ENCODE measurements around the gene THTPA. TPM values are rescaled to one million over a fixed set of nuclear protein-coding genes. Genes with fewer than 3 reads are reported as not detected.

The THTPA gene
- total RNA-seq, 3 donors from 2014 or later (not counting 1 experiment from before 2014, with no cell fraction given): 16.5 to 19.3 (median 19.1) TPM

GRCh38 chr14:23577004-23577681 is 21.1 kb downstream of the THTPA start:
- TF ChIP-seq CTCF (IDR thresholded peaks at IDR 0.05): no peak
- ATAC-seq (peak in 2 of 3 donors; percentile 41 to 43), DNase-seq (peak in 1 of 2 donors; percentile 28)
- Mint-ChIP-seq H3K27ac (no peak overlapping the region), H3K4me3 (peak overlapping the region; percentile 60), H3K4me1 (peaks cover 5 to 22% of the 10 kb centered on the region in 2 donors), H3K36me3 (no peaks in the 10 kb centered on the region), H3K9me3 (no peaks in the 10 kb centered on the region), H3K27me3 (ENCODE audit: low read depth in 2 of 2) (peaks cover 32 to 49% of the 10 kb centered on the region in 2 donors)
- Histone ChIP-seq H3K36me3 (ENCODE audit: control insufficient read depth, insufficient read depth, low read length) (no peaks in the 10 kb centered on the region), H3K9me3 (ENCODE audit: control insufficient read depth, insufficient read depth, low read length) (no peaks in the 10 kb centered on the region), H3K27me3 (ENCODE audit: control insufficient read depth, insufficient read depth, low read length) (peaks cover 21% of the 10 kb centered on the region), H3K4me1 (ENCODE audit: control insufficient read depth, insufficient read depth, low read length) (peaks cover 16% of the 10 kb centered on the region), H3K4me3 (ENCODE audit: low read length) (no peak overlapping the region), H3K27ac (ENCODE audit: low read length) (no peak overlapping the region)
- intact Hi-C loops (cut with micrococcal nuclease): no loop called here
- WGBS (ENCODE audit: insufficient coverage): 6% methylated on average over 66 of the region's 67 CpGs

GRCh38 chr14:23577710-23578392 is 21.8 kb downstream of the THTPA start:
- no peaks in the 10 kb centered on the region for H3K36me3 ChIP-seq (ENCODE audit: control insufficient read depth, insufficient read depth, low read length)
- peak in 1 of 2 donors; percentile 40 for DNase-seq
- H3K27me3 ChIP-seq (ENCODE audit: control insufficient read depth, insufficient read depth, low read length): peaks cover 21% of the 10 kb centered on the region
- no peaks in the 10 kb centered on the region for H3K9me3 ChIP-seq (ENCODE audit: control insufficient read depth, insufficient read depth, low read length)
- H3K27ac Mint-ChIP-seq: no peak overlapping the region
- no peaks in the 10 kb centered on the region for H3K9me3 Mint-ChIP-seq
- peaks cover 39 to 46% of the 10 kb centered on the region in 2 donors for H3K27me3 Mint-ChIP-seq (ENCODE audit: low read depth in 2 of 2)
- H3K36me3 Mint-ChIP-seq: no peaks in the 10 kb centered on the region
- H3K27ac ChIP-seq (ENCODE audit: low read length): no peak overlapping the region
- peaks cover 5 to 15% of the 10 kb centered on the region in 2 donors for H3K4me1 Mint-ChIP-seq
- no peak for TF ChIP-seq CTCF (IDR thresholded peaks at IDR 0.05)
- no peak overlapping the region for H3K4me3 Mint-ChIP-seq
- WGBS (ENCODE audit: insufficient coverage): 6% methylated on average over 21 of the region's 24 CpGs
- peaks cover 16% of the 10 kb centered on the region for H3K4me1 ChIP-seq (ENCODE audit: control insufficient read depth, insufficient read depth, low read length)
- intact Hi-C loops (cut with micrococcal nuclease): no loop called here
- ATAC-seq: peak in 2 of 3 donors; percentile 37 to 49
- no peak overlapping the region for H3K4me3 ChIP-seq (ENCODE audit: low read length)

GRCh38 chr14:23578560-23579310 is 22.7 kb downstream of the THTPA start, which contains the start of gene JPH4:
Gene JPH4 (minus strand): TSS chr14:23578790. CDS start chr14:23577453, 1,337 bp downstream.
- peaks cover 16% of the 10 kb centered on the region for H3K4me1 ChIP-seq (ENCODE audit: control insufficient read depth, insufficient read depth, low read length)
- no peak for TF ChIP-seq CTCF (IDR thresholded peaks at IDR 0.05)

More at GRCh38 chr14:23578560-23579310, 22.7 kb downstream of the THTPA start, which contains the start of gene JPH4:
- Histone ChIP-seq H3K27me3 (ENCODE audit: control insufficient read depth, insufficient read depth, low read length) (peaks cover 21% of the 10 kb centered on the region), H3K27ac (ENCODE audit: low read length) (no peak within 1 kb of the TSS), H3K36me3 (ENCODE audit: control insufficient read depth, insufficient read depth, low read length) (no peaks in the 10 kb centered on the region), H3K9me3 (ENCODE audit: control insufficient read depth, insufficient read depth, low read length) (no peaks in the 10 kb centered on the region), H3K4me3 (ENCODE audit: low read length) (no peak within 1 kb of the TSS)
- Mint-ChIP-seq H3K27ac (no peak within 1 kb of the TSS), H3K9me3 (no peaks in the 10 kb centered on the region), H3K27me3 (ENCODE audit: low read depth in 2 of 2) (peaks cover 42 to 45% of the 10 kb centered on the region in 2 donors), H3K36me3 (no peaks in the 10 kb centered on the region), H3K4me1 (peaks cover 5 to 13% of the 10 kb centered on the region in 2 donors), H3K4me3 (no peak within 1 kb of the TSS)
- DNase-seq (peak in 1 of 2 donors; percentile 9), ATAC-seq (no peak)
- WGBS (ENCODE audit: insufficient coverage): 44% methylated on average over 18 of the region's 18 CpGs
- intact Hi-C loops (cut with micrococcal nuclease): no loop called here

Measured in natural killer cell (primary cell).